Skin epidermis (tissue), 12 donors: ENCODE measurements around the gene BCAS3.

Experiments used
- H3K27ac ChIP-seq, 21 experiments: fragments of 200-600 bp; sonication (generic) in 11 of 21; one replicate each; pipeline ENCODE4 v1.5.0; 2020; ENCODE audit warnings: mild to moderate bottlenecking in 3 of 21, inconsistent platforms in 2 of 21, moderate library complexity in 2 of 21
- H3K4me3 ChIP-seq, 7 experiments: fragments of 200-600 bp; sonication (generic) in 2 of 7; one replicate each; pipeline ENCODE4 v1.5.0; 2020; ENCODE audit warnings: inconsistent platforms in 2 of 7, mild to moderate bottlenecking in 2 of 7, moderate library complexity in 1 of 7

BCAS3 gene

GRCh38 chr17:61397086-61397842 lies 719.6 kb downstream of the BCAS3 start:
- peak overlapping the region in 13 of 21 experiments; percentile 1 to 79 (median 55) for H3K27ac ChIP-seq
- H3K4me3 ChIP-seq: peak overlapping the region; percentile 11 to 54 (median 25)

DNA sequence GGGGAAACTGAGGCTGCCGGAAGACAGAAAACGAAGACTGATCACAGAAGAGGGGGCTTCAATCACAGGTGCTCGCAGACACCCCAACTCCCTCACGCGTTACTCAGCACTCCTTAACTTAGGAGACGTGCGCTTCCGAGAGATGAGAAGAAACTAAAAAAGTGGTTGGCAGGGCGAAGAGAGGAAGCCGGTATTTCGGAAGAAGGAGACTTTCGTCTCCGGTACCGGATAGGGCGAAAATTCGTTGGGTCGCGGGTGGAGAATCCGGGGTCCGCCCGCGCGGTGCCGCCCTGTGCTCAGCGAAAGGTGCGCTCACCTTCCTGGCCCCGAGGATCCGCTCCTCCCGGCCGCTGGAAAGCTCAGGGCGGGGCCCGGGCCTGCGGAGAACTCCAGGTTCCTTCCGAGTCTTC lies 721.1 kb downstream of the BCAS3 start:
- Histone ChIP-seq H3K4me3 (peak overlapping the region; percentile 28 to 54 (median 43)), H3K27ac (peak overlapping the region in 20 of 21 experiments; percentile 28 to 80 (median 61))

- H3K27ac ChIP-seq: peak within 1 kb of the TSS; percentile 28 to 80 (median 62)
Observed at GRCh38 chr17:61399131-61400065, 721.7 kb downstream of the BCAS3 start, which contains the start of gene TBX2. Gene TBX2 (plus strand): TSS chr17:61399843. CDS start chr17:61400177, 334 bp downstream.

DNA sequence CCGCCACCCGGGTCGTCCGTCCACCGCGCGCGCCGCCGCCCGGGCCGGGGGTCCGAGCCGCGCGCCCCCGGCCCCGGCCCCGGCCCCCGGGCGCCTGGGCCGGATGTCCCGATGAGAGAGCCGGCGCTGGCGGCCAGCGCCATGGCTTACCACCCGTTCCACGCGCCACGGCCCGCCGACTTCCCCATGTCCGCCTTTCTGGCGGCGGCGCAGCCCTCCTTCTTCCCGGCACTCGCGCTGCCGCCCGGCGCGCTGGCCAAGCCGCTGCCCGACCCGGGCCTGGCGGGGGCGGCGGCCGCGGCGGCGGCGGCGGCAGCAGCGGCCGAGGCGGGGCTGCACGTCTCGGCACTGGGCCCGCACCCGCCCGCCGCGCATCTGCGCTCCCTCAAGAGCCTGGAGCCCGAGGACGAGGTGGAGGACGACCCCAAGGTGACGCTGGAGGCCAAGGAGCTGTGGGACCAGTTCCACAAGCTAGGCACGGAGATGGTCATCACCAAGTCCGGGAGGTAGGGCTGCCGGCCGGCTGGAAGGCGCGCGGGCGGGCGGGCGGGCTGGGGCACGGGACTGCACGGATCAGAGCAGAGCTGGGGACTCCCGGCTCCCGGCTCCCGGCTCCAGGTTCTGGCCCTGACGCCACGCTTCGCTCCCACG lies 722.5 kb downstream of the BCAS3 start:
- Histone ChIP-seq H3K4me3 (peak overlapping the region; percentile 29 to 54 (median 43)), H3K27ac (peak overlapping the region in 17 of 21 experiments; percentile 1 to 73 (median 42))

More at GRCh38 chr17:61399131-61400065, 721.7 kb downstream of the BCAS3 start, which contains the start of gene TBX2:
- peak within 1 kb of the TSS; percentile 29 to 54 (median 43) for H3K4me3 ChIP-seq

- Histone ChIP-seq H3K27ac (peak overlapping the region in 17 of 21 experiments; percentile 1 to 73 (median 42)), H3K4me3 (peak overlapping the region; percentile 29 to 54 (median 34))
Observed at GRCh38 chr17:61400717-61401388, 723.2 kb downstream of the BCAS3 start.

GRCh38 chr17:61401389-61402072 lies 723.9 kb downstream of the BCAS3 start:
- H3K27ac ChIP-seq: peak overlapping the region in 8 of 21 experiments; percentile 37 to 73 (median 56)

DNA sequence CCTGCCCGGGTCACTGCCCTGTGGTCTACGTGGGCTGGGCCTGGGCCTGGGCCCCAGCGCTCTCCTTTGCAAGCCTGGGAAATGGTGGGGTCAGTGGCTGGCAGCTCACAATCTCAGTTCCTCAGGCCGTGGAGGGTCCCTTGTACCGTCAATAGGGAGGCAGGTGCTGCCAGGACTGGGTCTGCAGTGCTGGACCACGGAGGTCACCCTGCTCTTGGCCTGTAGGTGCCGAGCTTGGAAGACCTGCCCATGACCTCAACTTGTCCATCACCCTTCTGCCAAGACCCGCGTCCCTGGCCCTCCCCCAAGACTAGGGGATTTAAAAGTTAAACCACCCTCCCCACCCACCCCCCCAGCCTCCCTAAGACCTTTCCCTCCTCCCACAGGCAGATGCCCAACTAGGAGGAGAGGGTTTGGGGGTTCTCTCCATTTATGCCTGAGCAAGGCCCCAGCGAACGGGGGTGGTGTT lies 724.5 kb downstream of the BCAS3 start:
- peak overlapping the region in 2 of 7 experiments; percentile 34 to 54 for H3K4me3 ChIP-seq
- peak overlapping the region in 3 of 21 experiments; percentile 39 to 57 (median 52) for H3K27ac ChIP-seq

More at GRCh38 chr17:61401389-61402072, 723.9 kb downstream of the BCAS3 start:
- H3K4me3 ChIP-seq: peak overlapping the region in 5 of 7 experiments; percentile 29 to 54 (median 34)

DNA sequence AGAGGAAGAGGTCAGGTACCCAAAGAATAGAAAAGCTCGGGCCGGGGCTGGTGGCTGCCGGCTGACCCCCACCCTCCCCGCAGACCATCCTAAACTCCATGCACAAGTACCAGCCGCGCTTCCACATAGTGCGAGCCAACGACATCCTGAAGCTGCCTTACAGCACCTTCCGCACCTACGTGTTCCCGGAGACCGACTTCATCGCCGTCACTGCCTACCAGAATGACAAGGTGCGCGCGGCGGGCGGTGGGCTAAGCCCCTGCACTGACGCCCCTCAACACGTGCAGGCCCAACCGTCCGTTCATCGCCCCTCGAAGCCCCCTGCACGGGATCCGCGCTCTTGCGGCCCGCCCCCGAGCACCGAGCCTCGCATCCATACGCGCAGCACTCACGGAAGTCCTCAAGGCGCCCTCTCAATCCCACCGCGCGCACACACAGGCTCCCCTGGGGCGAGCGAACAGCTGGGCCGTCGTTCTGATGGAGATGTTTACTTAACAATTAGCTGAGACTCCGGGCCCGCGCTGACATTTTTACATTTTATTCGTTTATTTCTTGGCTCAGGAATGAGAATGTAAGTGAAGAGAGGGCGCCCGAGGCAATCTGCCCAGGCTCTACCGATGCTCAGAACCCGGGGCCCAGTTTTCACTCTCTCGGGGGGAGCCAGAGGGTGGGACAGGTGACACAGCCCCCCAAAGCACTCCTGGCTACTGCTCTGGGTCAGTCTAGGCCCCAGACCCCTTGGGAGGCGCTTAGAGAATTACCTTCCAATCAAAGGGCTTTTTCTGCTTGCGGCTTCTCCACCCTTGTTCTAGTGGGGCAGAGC lies 725.5 kb downstream of the BCAS3 start:
- Histone ChIP-seq H3K4me3 (peak overlapping the region in 4 of 7 experiments; percentile 0 to 16 (median 8)), H3K27ac (peak overlapping the region in 5 of 21 experiments; percentile 16 to 53 (median 21))

GRCh38 chr17:61403801-61404662 lies 726.4 kb downstream of the BCAS3 start:
- Histone ChIP-seq H3K27ac (peak overlapping the region in 7 of 21 experiments; percentile 6 to 56 (median 19)), H3K4me3 (peak overlapping the region in 6 of 7 experiments; percentile 3 to 18 (median 12))

GRCh38 chr17:61404663-61404912 lies 726.9 kb downstream of the BCAS3 start:
- Histone ChIP-seq H3K4me3 (peak overlapping the region in 6 of 7 experiments; percentile 3 to 18 (median 11)), H3K27ac (peak overlapping the region in 5 of 21 experiments; percentile 6 to 56 (median 20))

DNA sequence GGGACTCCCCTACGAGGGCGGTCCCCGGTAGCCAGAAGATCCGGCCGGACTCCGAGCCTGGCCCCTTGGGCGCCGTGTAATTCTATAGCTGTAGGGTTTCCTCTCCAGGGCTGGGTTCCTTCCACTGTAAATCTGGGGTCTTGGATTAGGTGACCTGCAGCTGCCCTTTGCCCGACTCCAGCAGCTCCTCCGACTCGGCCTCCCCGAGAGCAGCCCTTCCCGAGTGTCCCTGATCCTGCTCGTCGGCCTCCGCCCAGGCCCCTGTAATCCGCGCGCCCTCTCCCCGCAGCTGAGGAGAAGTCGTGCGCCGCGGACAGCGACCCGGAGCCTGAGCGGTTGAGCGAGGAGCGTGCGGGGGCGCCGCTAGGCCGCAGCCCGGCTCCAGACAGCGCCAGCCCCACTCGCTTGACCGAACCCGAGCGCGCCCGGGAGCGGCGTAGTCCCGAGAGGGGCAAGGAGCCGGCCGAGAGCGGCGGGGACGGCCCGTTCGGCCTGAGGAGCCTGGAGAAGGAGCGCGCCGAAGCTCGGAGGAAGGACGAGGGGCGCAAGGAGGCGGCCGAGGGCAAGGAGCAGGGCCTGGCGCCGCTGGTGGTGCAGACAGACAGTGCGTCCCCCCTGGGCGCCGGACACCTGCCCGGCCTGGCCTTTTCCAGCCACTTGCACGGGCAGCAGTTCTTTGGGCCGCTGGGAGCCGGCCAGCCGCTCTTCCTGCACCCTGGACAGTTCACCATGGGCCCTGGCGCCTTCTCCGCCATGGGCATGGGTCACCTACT lies 727.4 kb downstream of the BCAS3 start:
- Histone ChIP-seq H3K27ac (peak overlapping the region in 9 of 21 experiments; percentile 1 to 56 (median 20)), H3K4me3 (peak overlapping the region in 6 of 7 experiments; percentile 1 to 18 (median 8))

DNA sequence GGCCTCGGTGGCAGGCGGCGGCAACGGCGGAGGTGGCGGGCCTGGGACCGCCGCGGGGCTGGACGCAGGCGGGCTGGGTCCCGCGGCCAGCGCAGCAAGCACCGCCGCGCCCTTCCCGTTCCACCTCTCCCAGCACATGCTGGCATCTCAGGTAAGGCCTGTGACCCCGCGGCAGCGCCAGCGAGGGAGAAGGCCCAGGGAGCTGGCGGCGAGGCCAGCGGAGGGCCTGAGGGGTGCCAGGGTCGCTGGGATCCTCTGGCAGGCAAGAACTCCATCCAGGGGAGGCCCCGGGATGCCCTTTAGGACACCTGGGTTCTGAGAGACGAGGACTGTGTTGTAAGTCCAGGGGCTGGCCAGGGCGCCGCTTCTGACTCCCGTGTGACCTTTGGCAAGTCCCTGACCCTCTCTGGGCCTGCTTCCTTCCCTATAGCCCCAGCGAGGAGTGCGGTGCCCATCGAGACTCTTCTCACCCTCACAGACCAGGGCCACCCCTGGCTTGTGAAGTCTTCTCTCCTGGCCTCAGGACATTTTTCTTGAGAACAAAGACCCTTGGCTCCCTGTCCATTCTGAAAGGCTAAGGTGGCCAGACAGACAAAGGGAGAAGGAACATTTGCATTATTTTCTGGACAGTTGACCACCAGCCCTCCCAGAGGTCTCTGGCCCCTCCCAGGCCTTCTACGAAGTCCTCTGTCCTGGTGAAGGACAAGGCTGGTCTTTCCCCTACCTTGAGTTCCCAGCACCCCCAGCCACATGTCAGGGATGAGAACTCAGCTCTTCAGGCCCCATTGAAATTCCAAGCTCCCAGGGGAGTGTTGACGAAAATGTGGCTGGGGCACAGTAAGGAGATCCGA lies 728.3 kb downstream of the BCAS3 start:
- peak overlapping the region in 8 of 21 experiments; percentile 1 to 56 (median 23) for H3K27ac ChIP-seq
- H3K4me3 ChIP-seq: peak overlapping the region in 1 of 7 experiments; percentile 1

DNA sequence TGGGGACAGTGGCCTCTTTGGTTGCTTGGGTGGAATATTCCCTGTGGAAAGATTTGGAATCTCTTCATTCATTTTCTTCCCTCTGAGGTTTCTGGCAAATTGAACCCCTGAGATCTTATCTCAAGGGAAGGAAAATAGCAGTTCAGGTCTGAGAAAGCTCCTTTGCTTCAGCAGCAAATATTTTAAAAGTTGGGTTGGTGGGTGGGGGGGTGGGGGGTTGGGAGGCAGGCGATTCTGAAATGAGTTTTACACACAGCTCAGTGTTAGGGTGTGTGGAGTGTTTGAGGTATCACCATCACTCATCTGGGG lies 728.8 kb downstream of the BCAS3 start:
- Histone ChIP-seq H3K27ac (peak overlapping the region in 1 of 21 experiments; percentile 56), H3K4me3 (no peak overlapping the region)

DNA sequence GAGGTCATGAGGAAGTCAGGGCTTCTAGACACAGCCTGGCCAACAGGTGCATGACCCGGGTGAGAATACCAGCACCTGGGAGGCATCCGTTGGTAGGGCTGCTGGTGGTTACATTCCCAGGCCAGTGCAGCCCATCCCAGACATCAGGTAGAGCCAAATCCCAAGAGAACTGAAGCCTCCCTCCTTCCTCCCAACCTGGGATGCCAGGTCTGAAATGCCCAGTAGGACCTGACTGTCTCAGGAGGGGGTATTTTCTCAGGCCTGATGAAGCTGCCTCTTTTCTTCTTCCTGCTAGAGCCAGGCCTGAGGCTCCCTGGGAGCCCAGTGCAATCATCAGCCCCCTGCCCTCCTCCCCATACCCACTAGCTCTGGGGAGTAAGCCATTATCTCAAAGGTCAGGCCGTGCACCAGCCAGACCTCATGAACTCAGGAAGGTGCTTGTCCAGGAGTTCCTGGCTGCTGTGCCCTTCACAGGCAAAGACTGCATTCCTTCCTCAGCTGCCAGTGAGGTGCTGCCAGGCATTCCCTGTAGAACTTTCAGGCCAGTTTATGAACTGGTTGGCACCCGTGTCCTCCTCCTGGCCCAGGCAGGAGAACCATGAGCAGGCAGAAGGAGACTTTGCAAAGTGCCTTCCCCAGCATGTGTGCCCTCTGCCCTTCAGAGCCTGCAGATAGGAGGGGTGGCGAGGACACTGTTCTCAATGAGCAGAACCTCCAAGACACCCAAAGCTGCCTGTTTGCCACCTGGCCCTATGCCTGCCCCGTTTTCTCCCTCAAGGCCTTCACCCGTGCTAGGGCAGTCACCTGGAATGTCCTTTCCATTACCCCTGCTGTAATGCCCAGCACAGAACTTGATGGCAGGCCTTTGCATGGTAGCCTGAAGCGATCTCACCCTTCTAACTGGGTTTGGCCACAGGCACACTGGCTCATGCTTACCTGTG lies 729.6 kb downstream of the BCAS3 start:
- Histone ChIP-seq H3K4me3 (no peak overlapping the region), H3K27ac (peak overlapping the region in 1 of 21 experiments; percentile 63)
